Measurements from ENCODE around the gene LBH.

LBH gene

GRCh38 chr2:30236591-30237238 is 5.4 kb downstream of the LBH start:
- Histone ChIP-seq H3K36me3 (ENCODE audit: control insufficient read depth, low read depth, low read length) (no peaks in the 10 kb centered on the region), H3K27me3 (ENCODE audit: control insufficient read depth, insufficient read depth, low read length) (peaks cover 18% of the 10 kb centered on the region), H3K4me3 (ENCODE audit: low read length) (no peak overlapping the region), H3K9me3 (ENCODE audit: control insufficient read depth, low read depth, low read length) (no peaks in the 10 kb centered on the region), H3K9ac (ENCODE audit: low read length) (no peak overlapping the region), H3K4me1 (ENCODE audit: control insufficient read depth, low read depth, low read length) (peaks cover 14% of the 10 kb centered on the region), H3K27ac (ENCODE audit: low read length) (no peak overlapping the region)

GRCh38 chr2:30237239-30237965 is 6.1 kb downstream of the LBH start:
- Histone ChIP-seq H3K9ac (ENCODE audit: low read length) (no peak overlapping the region), H3K36me3 (ENCODE audit: control insufficient read depth, low read depth, low read length) (no peaks in the 10 kb centered on the region), H3K4me3 (ENCODE audit: low read length) (no peak overlapping the region), H3K4me1 (ENCODE audit: control insufficient read depth, low read depth, low read length) (peaks cover 14% of the 10 kb centered on the region), H3K27ac (ENCODE audit: low read length) (no peak overlapping the region), H3K27me3 (ENCODE audit: control insufficient read depth, insufficient read depth, low read length) (peaks cover 18% of the 10 kb centered on the region), H3K9me3 (ENCODE audit: control insufficient read depth, low read depth, low read length) (no peaks in the 10 kb centered on the region)

GRCh38 chr2:30237966-30238800 is 6.8 kb downstream of the LBH start:
- no peak overlapping the region for H3K9ac ChIP-seq (ENCODE audit: low read length)
- H3K4me1 ChIP-seq (ENCODE audit: control insufficient read depth, low read depth, low read length), result peaks cover 9% of the 10 kb centered on the region
- no peaks in the 10 kb centered on the region for H3K9me3 ChIP-seq (ENCODE audit: control insufficient read depth, low read depth, low read length)
- H3K36me3 ChIP-seq (ENCODE audit: control insufficient read depth, low read depth, low read length), result no peaks in the 10 kb centered on the region
- no peak overlapping the region for H3K4me3 ChIP-seq (ENCODE audit: low read length)
- no peak overlapping the region for H3K27ac ChIP-seq (ENCODE audit: low read length)
- H3K27me3 ChIP-seq (ENCODE audit: control insufficient read depth, insufficient read depth, low read length), result peaks cover 11% of the 10 kb centered on the region

GRCh38 chr2:30239308-30239985 is 8.1 kb downstream of the LBH start:
- Histone ChIP-seq H3K27ac (ENCODE audit: low read length) (no peak overlapping the region), H3K4me1 (ENCODE audit: control insufficient read depth, low read depth, low read length) (no peaks in the 10 kb centered on the region), H3K27me3 (ENCODE audit: control insufficient read depth, insufficient read depth, low read length) (no peaks in the 10 kb centered on the region), H3K9me3 (ENCODE audit: control insufficient read depth, low read depth, low read length) (no peaks in the 10 kb centered on the region), H3K4me3 (ENCODE audit: low read length) (no peak overlapping the region), H3K36me3 (ENCODE audit: control insufficient read depth, low read depth, low read length) (no peaks in the 10 kb centered on the region), H3K9ac (ENCODE audit: low read length) (no peak overlapping the region)

- Histone ChIP-seq H3K4me1 (ENCODE audit: control insufficient read depth, low read depth, low read length) (no peaks in the 10 kb centered on the region), H3K9ac (ENCODE audit: low read length) (no peak overlapping the region), H3K27me3 (ENCODE audit: control insufficient read depth, insufficient read depth, low read length) (no peaks in the 10 kb centered on the region), H3K9me3 (ENCODE audit: control insufficient read depth, low read depth, low read length) (no peaks in the 10 kb centered on the region), H3K27ac (ENCODE audit: low read length) (no peak overlapping the region), H3K4me3 (ENCODE audit: low read length) (no peak overlapping the region), H3K36me3 (ENCODE audit: control insufficient read depth, low read depth, low read length) (no peaks in the 10 kb centered on the region)
These were observed 8.8 kb downstream of the LBH start for GRCh38 chr2:30239986-30240752.

- no peaks in the 10 kb centered on the region for H3K9me3 ChIP-seq (ENCODE audit: control insufficient read depth, low read depth, low read length)
- H3K36me3 ChIP-seq (ENCODE audit: control insufficient read depth, low read depth, low read length), result no peaks in the 10 kb centered on the region
- no peak overlapping the region for H3K27ac ChIP-seq (ENCODE audit: low read length)
- H3K4me3 ChIP-seq (ENCODE audit: low read length), result no peak overlapping the region
- no peaks in the 10 kb centered on the region for H3K27me3 ChIP-seq (ENCODE audit: control insufficient read depth, insufficient read depth, low read length)
- no peaks in the 10 kb centered on the region for H3K4me1 ChIP-seq (ENCODE audit: control insufficient read depth, low read depth, low read length)
- H3K9ac ChIP-seq (ENCODE audit: low read length), result no peak overlapping the region
These were observed 11.9 kb downstream of the LBH start for GRCh38 chr2:30243231-30243630.

GRCh38 chr2:30245364-30245763 is 14.0 kb downstream of the LBH start:
- Histone ChIP-seq H3K4me1 (ENCODE audit: control insufficient read depth, low read depth, low read length) (no peaks in the 10 kb centered on the region), H3K9me3 (ENCODE audit: control insufficient read depth, low read depth, low read length) (no peaks in the 10 kb centered on the region), H3K27ac (ENCODE audit: low read length) (no peak overlapping the region), H3K27me3 (ENCODE audit: control insufficient read depth, insufficient read depth, low read length) (no peaks in the 10 kb centered on the region), H3K4me3 (ENCODE audit: low read length) (no peak overlapping the region), H3K9ac (ENCODE audit: low read length) (no peak overlapping the region), H3K36me3 (ENCODE audit: control insufficient read depth, low read depth, low read length) (no peaks in the 10 kb centered on the region)

GRCh38 chr2:30248791-30249190 is 17.5 kb downstream of the LBH start:
- H3K27ac ChIP-seq (ENCODE audit: low read length), result no peak overlapping the region
- H3K4me1 ChIP-seq (ENCODE audit: control insufficient read depth, low read depth, low read length), result no peaks in the 10 kb centered on the region
- no peak overlapping the region for H3K4me3 ChIP-seq (ENCODE audit: low read length)
- no peaks in the 10 kb centered on the region for H3K36me3 ChIP-seq (ENCODE audit: control insufficient read depth, low read depth, low read length)
- no peaks in the 10 kb centered on the region for H3K9me3 ChIP-seq (ENCODE audit: control insufficient read depth, low read depth, low read length)
- H3K9ac ChIP-seq (ENCODE audit: low read length), result no peak overlapping the region
- no peaks in the 10 kb centered on the region for H3K27me3 ChIP-seq (ENCODE audit: control insufficient read depth, insufficient read depth, low read length)

- Histone ChIP-seq H3K9me3 (ENCODE audit: control insufficient read depth, low read depth, low read length) (no peaks in the 10 kb centered on the region), H3K4me1 (ENCODE audit: control insufficient read depth, low read depth, low read length) (no peaks in the 10 kb centered on the region), H3K36me3 (ENCODE audit: control insufficient read depth, low read depth, low read length) (no peaks in the 10 kb centered on the region), H3K27me3 (ENCODE audit: control insufficient read depth, insufficient read depth, low read length) (no peaks in the 10 kb centered on the region), H3K27ac (ENCODE audit: low read length) (no peak overlapping the region), H3K4me3 (ENCODE audit: low read length) (no peak overlapping the region), H3K9ac (ENCODE audit: low read length) (no peak overlapping the region)
These were observed 18.0 kb downstream of the LBH start for GRCh38 chr2:30249354-30249753.

GRCh38 chr2:30250421-30250820 is 19.1 kb downstream of the LBH start:
- Histone ChIP-seq H3K4me3 (ENCODE audit: low read length) (no peak overlapping the region), H3K36me3 (ENCODE audit: control insufficient read depth, low read depth, low read length) (no peaks in the 10 kb centered on the region), H3K27ac (ENCODE audit: low read length) (no peak overlapping the region), H3K9me3 (ENCODE audit: control insufficient read depth, low read depth, low read length) (no peaks in the 10 kb centered on the region), H3K9ac (ENCODE audit: low read length) (no peak overlapping the region), H3K27me3 (ENCODE audit: control insufficient read depth, insufficient read depth, low read length) (no peaks in the 10 kb centered on the region), H3K4me1 (ENCODE audit: control insufficient read depth, low read depth, low read length) (no peaks in the 10 kb centered on the region)
